ENCODE measurements around the gene SLC15A3. TPM values are rescaled to one million over a fixed set of nuclear protein-coding genes. Genes with fewer than 3 reads are reported as not detected.

Gene SLC15A3
- polyA plus RNA-seq, 1 experiment: 4.8 TPM

DNA sequence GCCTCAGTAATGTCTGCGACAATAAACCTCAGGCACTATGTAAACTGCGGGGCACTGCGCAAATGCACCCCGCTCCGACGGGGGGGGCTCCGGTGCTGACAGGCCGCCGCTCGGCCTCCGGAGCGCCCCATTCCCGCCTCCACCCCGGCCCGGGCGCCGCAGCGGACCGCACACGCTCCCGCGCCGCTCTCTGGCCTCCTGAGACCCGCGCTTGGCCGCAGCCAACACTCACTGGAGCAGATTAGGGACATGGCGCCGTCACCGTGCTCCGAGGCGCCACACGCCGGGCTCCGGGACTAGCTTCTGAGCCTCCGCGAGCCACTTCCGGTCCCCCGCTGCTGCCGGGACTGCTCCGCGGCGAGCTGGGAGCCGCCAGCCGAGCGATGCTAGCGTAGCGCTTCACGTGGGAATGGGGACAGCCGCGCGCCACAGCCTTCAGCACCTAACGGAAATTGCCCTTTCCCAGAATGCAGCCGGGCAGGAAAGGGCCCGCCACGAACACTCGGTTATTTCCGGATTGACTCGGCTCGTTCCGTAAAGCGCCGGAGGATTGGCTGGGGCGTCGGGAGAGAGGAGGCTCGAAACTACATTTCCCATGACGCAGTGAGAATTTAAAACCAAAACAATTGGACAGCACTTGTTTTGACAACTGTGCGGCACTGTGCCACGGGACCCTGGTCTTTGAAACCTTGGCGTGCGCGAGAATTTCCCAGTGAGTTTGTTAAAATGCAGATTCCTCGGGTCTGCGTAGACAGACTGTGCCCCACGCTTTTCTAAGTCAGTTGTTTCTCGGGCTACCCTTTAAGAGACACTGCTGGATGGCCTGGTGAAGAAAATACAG, 45.6 kb downstream of the SLC15A3 start, which contains the start of gene PRPF19:
Gene PRPF19, minus strand, starts transcription at position 454 of the 841 bp plus-strand sequence. Its CDS starts 203 bp downstream, at position 251.
- H3K27ac ChIP-seq (ENCODE audit: low read depth, low read length): peak within 1 kb of the TSS; percentile 85
- H3K4me3 ChIP-seq (ENCODE audit: low read depth, low read length): peak within 1 kb of the TSS; percentile 91
- H3K27me3 ChIP-seq (ENCODE audit: control insufficient read depth, insufficient read depth, low read length): peaks cover 5% of the 10 kb centered on the region
- no peaks in the 10 kb centered on the region; the same call in 1 of the 2 replicates for H3K9me3 ChIP-seq (ENCODE audit: control insufficient read depth, insufficient read depth, low read length)
- DNase-seq (ENCODE audit: low read depth, low spot score): peak; percentile 81
- CTCF ChIA-PET: interaction anchor here (2.6 kb wide), 1 partner anchor 19 kb away, joined by 14 read pairs; no protein-coding TSS in a partner anchor
- POLR2A ChIA-PET: interaction anchor here (0.7 to 2.2 kb wide), 3 partner anchors 8 to 480 kb away, joined by 3 to 13 read pairs (median 6); partner anchors contain the start of gene TMEM109
- TF ChIP-seq, protein P1, sequence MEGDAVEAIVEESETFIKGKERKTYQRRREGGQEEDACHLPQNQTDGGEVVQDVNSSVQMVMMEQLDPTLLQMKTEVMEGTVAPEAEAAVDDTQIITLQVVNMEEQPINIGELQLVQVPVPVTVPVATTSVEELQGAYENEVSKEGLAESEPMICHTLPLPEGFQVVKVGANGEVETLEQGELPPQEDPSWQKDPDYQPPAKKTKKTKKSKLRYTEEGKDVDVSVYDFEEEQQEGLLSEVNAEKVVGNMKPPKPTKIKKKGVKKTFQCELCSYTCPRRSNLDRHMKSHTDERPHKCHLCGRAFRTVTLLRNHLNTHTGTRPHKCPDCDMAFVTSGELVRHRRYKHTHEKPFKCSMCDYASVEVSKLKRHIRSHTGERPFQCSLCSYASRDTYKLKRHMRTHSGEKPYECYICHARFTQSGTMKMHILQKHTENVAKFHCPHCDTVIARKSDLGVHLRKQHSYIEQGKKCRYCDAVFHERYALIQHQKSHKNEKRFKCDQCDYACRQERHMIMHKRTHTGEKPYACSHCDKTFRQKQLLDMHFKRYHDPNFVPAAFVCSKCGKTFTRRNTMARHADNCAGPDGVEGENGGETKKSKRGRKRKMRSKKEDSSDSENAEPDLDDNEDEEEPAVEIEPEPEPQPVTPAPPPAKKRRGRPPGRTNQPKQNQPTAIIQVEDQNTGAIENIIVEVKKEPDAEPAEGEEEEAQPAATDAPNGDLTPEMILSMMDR (IDR thresholded peaks at IDR 0.05; ENCODE audit: low read depth, low read length): no peak

DNA sequence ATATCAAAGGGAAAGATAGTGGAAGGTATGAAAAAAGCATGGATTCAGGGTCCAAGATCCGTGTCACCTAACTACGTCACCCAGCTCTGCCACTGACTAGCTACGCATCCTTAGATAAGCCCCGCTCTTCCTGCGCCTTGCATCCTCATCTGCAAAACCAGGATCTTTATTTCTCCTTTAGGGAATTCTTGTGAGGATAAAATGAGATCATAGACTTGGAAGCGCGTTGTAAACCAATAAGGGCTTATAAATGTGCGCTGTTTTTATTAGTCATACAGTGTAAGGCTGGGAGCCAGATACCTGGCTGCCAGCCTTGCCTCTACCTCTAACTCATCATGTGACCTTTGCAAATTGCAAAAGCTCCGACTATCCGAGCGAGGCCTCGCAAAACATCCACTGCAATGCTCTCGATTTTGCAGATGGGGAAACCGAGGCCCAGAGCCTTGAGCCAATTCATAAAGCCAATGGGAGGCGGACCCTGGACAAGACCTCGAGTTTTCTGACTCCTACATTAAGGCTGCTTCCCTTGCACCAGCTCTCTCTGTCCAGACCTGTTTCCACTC, 46.3 kb downstream of the SLC15A3 start:
- ChIA-PET POLR2A (interaction anchor here (0.5 to 2.2 kb wide), 3 partner anchors 8 to 1236 kb away, joined by 4 to 6 read pairs (median 6); partner anchors contain the start of gene TMEM109), CTCF (interaction anchor here (1.1 to 11.9 kb wide), 4 partner anchors 10 to 282 kb away, joined by 4 to 317 read pairs (median 10); no protein-coding TSS in a partner anchor)
- TF ChIP-seq, protein P1 (IDR thresholded peaks at IDR 0.05; ENCODE audit: low read depth, low read length): no peak
- Histone ChIP-seq H3K27me3 (ENCODE audit: control insufficient read depth, insufficient read depth, low read length) (peaks cover 5% of the 10 kb centered on the region), H3K4me3 (ENCODE audit: low read depth, low read length) (peak overlapping the region; percentile 91), H3K27ac (ENCODE audit: low read depth, low read length) (peak overlapping the region; percentile 85), H3K9me3 (ENCODE audit: control insufficient read depth, insufficient read depth, low read length) (no peaks in the 10 kb centered on the region; the same call in 1 of the 2 replicates)
- DNase-seq (ENCODE audit: low read depth, low spot score): no peak

DNA sequence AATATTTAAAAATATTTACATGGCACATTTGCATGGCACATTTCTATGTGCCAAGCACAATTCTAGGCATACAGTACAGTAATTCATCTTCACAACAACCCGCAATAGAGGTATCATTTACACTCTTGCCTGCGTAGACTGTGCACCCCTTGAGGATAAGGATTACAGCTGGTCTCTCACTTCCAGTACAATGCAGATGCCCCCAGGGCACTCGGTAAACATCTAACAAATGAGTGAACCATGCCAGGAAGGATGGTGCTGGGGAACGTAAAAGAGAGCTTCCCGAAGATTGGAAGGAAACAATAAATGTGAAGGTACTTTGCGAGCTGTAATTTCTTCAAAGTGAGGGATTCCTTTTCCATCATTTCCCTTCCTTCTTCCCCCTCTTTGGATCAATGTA, 46.9 kb downstream of the SLC15A3 start:
- H3K9me3 ChIP-seq (ENCODE audit: control insufficient read depth, insufficient read depth, low read length): no peaks in the 10 kb centered on the region; the same call in 1 of the 2 replicates
- peak overlapping the region; percentile 91 for H3K4me3 ChIP-seq (ENCODE audit: low read depth, low read length)
- peaks cover 5% of the 10 kb centered on the region for H3K27me3 ChIP-seq (ENCODE audit: control insufficient read depth, insufficient read depth, low read length)
- TF ChIP-seq, protein P1 (IDR thresholded peaks at IDR 0.05; ENCODE audit: low read depth, low read length): no peak
- no peak for DNase-seq (ENCODE audit: low read depth, low spot score)
- ChIA-PET POLR2A (interaction anchor here (0.5 to 2.2 kb wide), 3 partner anchors 9 to 1235 kb away, joined by 4 to 6 read pairs (median 6); partner anchors contain the start of gene TMEM109), CTCF (interaction anchor here (1.1 to 11.9 kb wide), 6 partner anchors 10 to 283 kb away, joined by 3 to 317 read pairs (median 6); no protein-coding TSS in a partner anchor)
- H3K27ac ChIP-seq (ENCODE audit: low read depth, low read length): peak overlapping the region; percentile 85

DNA sequence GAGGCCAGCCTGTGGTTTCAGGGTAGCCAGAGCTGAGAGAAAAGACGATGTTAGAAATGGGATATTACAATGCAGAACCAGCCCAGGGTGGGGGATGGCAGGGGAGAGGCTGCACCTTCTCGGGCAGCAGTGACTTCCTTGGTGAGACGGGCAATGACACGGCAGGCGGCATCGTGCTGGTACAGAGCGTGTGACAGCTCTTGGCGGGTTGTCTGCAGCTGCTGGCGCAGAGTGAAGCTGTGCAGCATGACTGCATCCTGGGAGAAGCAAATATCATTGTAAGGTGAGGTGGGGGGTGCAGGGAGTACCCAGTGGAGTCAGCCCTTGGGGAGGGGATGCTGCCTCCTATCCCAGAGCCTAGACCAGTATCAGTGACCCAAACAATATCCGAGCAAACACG, 49.4 kb downstream of the SLC15A3 start:
- no peak for DNase-seq (ENCODE audit: low read depth, low spot score)
- ChIA-PET POLR2A (no interaction called here), CTCF (interaction anchor here (1.9 to 11.9 kb wide), 3 partner anchors 15 to 127 kb away, joined by 8 to 317 read pairs (median 9); no protein-coding TSS in a partner anchor)
- Histone ChIP-seq H3K4me3 (ENCODE audit: low read depth, low read length) (no peak overlapping the region), H3K27ac (ENCODE audit: low read depth, low read length) (no peak overlapping the region), H3K9me3 (ENCODE audit: control insufficient read depth, insufficient read depth, low read length) (no peaks in the 10 kb centered on the region; the same call in 1 of the 2 replicates), H3K27me3 (ENCODE audit: control insufficient read depth, insufficient read depth, low read length) (no peaks in the 10 kb centered on the region)
- TF ChIP-seq, protein P1 (IDR thresholded peaks at IDR 0.05; ENCODE audit: low read depth, low read length): no peak
